Nephron (organoid): Measurements from ENCODE around the gene NFAT5.
"Not testable (repeated sequence)": the region's sequence is repeated elsewhere in the genome, so short reads cannot be mapped to it uniquely, and the experiment has no call there.

Experiments used
- H3K27ac Mint-ChIP-seq, 3 experiments: 2 replicates each; pipeline ENCODE4 v1.8.0; 2020; ENCODE audit warnings: mixed read lengths in 3 of 3, mild to moderate bottlenecking in 2 of 3, moderate library complexity in 1 of 3
- H3K27me3 Mint-ChIP-seq: 2 replicates; pipeline ENCODE4 v1.8.0; 2021; ENCODE audit warnings: low read depth, mild to moderate bottlenecking, moderate library complexity, mixed read lengths
- H3K36me3 Mint-ChIP-seq: 2 replicates; pipeline ENCODE4 v1.8.0; 2020; ENCODE audit warnings: low read depth, mixed read lengths
- H3K4me1 Mint-ChIP-seq: 2 replicates; pipeline ENCODE4 v1.8.0; 2020; ENCODE audit warnings: mixed read lengths
- H3K4me3 Mint-ChIP-seq, 3 experiments: 2 replicates each; pipeline ENCODE4 v1.8.0; 2020; ENCODE audit warnings: mild to moderate bottlenecking in 3 of 3, mixed read lengths in 3 of 3, moderate library complexity in 2 of 3
- H3K9me3 Mint-ChIP-seq: 2 replicates; pipeline ENCODE4 v1.8.0; 2020; ENCODE audit warnings: mixed read lengths
- TF ChIP-seq, protein P1 (sequence below), 3 experiments: fragments of 200-600 bp; sonication (generic); IDR thresholded peaks; one replicate each; pipeline ENCODE4 v1.5.0; 2021; ENCODE audit warnings: antibody characterized with exemption in 3 of 3; ENCODE audit not compliant: unreplicated experiment in 3 of 3

NFAT5 gene, protein sequence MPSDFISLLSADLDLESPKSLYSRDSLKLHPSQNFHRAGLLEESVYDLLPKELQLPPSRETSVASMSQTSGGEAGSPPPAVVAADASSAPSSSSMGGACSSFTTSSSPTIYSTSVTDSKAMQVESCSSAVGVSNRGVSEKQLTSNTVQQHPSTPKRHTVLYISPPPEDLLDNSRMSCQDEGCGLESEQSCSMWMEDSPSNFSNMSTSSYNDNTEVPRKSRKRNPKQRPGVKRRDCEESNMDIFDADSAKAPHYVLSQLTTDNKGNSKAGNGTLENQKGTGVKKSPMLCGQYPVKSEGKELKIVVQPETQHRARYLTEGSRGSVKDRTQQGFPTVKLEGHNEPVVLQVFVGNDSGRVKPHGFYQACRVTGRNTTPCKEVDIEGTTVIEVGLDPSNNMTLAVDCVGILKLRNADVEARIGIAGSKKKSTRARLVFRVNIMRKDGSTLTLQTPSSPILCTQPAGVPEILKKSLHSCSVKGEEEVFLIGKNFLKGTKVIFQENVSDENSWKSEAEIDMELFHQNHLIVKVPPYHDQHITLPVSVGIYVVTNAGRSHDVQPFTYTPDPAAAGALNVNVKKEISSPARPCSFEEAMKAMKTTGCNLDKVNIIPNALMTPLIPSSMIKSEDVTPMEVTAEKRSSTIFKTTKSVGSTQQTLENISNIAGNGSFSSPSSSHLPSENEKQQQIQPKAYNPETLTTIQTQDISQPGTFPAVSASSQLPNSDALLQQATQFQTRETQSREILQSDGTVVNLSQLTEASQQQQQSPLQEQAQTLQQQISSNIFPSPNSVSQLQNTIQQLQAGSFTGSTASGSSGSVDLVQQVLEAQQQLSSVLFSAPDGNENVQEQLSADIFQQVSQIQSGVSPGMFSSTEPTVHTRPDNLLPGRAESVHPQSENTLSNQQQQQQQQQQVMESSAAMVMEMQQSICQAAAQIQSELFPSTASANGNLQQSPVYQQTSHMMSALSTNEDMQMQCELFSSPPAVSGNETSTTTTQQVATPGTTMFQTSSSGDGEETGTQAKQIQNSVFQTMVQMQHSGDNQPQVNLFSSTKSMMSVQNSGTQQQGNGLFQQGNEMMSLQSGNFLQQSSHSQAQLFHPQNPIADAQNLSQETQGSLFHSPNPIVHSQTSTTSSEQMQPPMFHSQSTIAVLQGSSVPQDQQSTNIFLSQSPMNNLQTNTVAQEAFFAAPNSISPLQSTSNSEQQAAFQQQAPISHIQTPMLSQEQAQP (N-terminal part only)

DNA sequence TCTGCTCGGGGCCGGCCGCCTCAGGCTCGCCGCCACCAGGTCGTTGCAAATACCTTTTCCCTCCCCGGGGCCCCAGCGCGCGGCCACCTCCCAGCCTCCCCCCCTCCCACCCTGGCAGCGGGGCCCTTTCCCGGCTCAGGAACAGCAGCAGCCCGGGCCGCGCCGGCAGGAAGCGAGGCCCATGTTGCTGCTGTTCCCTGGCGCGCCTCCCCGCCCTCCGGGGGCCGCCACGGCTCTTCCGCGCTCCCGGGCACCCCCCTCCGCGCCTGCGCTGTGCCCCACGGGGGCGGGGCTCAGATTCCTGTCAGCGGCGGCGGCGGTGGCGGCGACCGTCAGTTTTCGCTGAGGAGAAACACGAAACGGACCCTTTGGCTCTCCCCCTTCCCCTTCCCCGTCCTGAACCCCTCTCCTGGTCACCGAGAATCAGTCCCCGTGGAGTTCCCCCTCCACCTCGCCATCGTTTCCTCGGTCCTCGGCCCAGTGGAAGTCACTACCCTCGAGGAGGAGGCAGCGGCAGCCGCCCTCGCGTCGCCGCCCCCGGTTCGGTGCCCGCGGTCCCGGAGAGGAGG, at the start of gene NFAT5:
Gene NFAT5, plus strand, starts transcription at position 296 of the 569 bp plus-strand sequence. CDS start 336 bp downstream, outside the sequence.
- TF ChIP-seq, protein P1, sequence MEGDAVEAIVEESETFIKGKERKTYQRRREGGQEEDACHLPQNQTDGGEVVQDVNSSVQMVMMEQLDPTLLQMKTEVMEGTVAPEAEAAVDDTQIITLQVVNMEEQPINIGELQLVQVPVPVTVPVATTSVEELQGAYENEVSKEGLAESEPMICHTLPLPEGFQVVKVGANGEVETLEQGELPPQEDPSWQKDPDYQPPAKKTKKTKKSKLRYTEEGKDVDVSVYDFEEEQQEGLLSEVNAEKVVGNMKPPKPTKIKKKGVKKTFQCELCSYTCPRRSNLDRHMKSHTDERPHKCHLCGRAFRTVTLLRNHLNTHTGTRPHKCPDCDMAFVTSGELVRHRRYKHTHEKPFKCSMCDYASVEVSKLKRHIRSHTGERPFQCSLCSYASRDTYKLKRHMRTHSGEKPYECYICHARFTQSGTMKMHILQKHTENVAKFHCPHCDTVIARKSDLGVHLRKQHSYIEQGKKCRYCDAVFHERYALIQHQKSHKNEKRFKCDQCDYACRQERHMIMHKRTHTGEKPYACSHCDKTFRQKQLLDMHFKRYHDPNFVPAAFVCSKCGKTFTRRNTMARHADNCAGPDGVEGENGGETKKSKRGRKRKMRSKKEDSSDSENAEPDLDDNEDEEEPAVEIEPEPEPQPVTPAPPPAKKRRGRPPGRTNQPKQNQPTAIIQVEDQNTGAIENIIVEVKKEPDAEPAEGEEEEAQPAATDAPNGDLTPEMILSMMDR (IDR thresholded peaks at IDR 0.05; ENCODE audit: unreplicated experiment in 3 of 3) = peak in 1 of 3 experiments; percentile 17
- no peaks in the 10 kb centered on the region for H3K9me3 Mint-ChIP-seq
- H3K4me1 Mint-ChIP-seq = peaks cover 33% of the 10 kb centered on the region

DNA sequence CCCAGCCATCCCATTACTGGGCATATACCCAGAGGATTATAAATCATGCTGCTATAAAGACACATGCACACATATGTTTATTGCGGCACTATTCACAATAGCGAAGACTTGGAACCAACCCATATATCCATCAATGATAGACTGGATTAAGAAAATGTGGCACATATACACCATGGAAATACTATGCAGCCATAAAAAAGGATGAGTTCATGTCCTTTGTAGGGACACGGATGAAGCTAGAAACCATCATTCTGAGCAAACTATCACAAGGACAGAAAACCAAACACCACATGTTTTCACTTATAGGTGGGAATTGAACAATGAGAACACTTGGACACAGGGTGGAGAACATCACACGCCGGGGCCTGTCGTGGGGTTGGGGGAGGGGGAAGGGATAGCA, 47.9 kb upstream of the NFAT5 start:
- not testable (repeated sequence) for H3K4me1 Mint-ChIP-seq, H3K36me3 Mint-ChIP-seq

More for the DNA sequence above, at the start of gene NFAT5:
- Mint-ChIP-seq H3K27ac (peak within 1 kb of the TSS; percentile 98 to 100 (median 100)), H3K4me3 (peak within 1 kb of the TSS; percentile 99), H3K36me3 (peaks cover 11% of the 10 kb centered on the region), H3K27me3 (no peaks in the 10 kb centered on the region)

DNA sequence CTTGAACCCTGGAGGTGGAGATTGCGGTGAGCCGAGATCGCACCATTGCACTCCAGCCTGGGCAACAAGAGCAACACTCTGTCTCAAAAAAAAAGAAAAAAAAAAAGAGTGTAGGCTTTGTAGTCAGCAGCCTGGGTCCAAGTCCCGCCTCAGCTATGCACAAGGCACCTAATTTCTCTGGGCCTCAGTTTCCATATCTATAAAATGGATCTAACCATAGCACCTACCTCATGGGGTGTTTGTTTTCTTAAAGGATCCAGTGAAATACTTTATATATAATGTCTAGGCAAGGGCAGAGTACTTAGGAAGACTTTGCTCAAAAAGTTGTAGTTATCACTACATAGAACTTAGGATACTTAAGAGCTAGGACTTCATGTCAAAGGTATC, 45.4 kb upstream of the NFAT5 start:
- H3K27me3 Mint-ChIP-seq = no peaks in the 10 kb centered on the region
- no peak overlapping the region for H3K27ac Mint-ChIP-seq
- no peak overlapping the region for H3K4me3 Mint-ChIP-seq
- peaks cover 6% of the 10 kb centered on the region for H3K4me1 Mint-ChIP-seq
- H3K9me3 Mint-ChIP-seq = peaks cover 10% of the 10 kb centered on the region
- H3K36me3 Mint-ChIP-seq = no peaks in the 10 kb centered on the region
- TF ChIP-seq, protein P1 (IDR thresholded peaks at IDR 0.05; ENCODE audit: unreplicated experiment in 3 of 3) = no peak

More for the DNA sequence above, 47.9 kb upstream of the NFAT5 start:
- H3K27ac Mint-ChIP-seq, H3K4me3 Mint-ChIP-seq, H3K27me3 Mint-ChIP-seq: not testable (repeated sequence)
- peaks cover 13% of the 10 kb centered on the region for H3K9me3 Mint-ChIP-seq

DNA sequence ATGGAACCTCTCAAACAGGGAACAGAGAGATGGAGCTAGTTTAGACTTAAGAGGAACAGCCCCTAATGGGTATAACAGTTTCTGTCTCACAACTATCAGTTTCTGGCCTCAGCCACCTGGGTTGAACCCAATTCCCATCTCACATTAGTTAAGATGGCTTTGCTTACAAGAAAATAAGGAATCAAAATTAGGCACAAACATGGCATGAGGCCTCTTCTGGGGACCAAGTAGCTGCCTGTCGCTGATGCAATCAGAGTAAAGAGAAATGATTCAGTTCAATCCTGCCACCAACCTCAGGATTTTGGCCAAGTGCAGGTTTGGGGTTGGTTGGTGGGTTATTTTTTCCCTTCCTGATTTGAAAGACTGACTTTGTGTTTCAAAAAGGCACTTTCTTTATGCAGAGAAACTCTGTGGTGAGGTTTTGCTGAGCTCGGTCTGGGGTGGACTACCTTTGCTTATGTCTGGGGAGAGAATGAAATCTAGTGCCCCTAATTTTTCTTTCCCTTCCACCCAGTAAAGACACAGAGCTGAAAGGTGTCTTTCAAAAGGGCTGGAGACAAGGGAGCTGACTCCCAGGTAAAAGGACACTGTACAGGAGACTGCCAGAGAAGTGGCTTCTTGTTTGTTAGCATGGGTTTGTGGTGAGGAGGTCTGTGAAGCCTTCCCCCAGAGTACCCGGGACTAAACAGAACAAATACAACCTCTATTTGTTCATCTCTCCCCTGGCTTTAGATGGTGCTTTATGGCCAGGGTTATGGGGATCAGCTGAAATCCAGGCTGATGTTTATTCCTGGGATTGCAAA, 44.8 kb upstream of the NFAT5 start:
- TF ChIP-seq, protein P1 (IDR thresholded peaks at IDR 0.05; ENCODE audit: unreplicated experiment in 3 of 3) = no peak
- H3K27me3 Mint-ChIP-seq = no peaks in the 10 kb centered on the region

DNA sequence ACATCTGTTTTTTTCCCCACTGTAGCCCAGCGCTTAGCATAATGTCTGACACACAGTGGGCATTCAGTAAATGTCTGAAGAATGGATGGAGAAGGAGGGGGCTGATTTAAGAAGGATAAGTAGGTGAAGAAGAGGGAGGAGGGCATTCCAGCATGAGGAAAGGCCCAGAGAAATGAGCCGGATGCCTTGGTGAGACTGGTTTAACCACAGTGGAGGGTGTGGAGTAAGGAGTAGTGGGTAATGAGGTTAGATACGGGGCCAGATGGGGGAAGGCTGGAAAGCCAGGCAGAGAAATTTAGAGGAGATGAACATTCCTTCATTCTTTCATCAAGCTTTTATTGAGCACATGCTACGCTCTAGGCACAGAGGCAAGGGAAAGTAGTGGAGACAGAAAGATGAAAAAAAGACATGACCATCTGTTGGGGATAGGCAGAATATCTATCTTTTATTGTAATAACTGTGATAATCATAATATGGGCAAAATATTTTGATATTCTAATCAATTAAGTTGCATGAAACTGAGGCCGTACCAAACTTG, 43.7 kb upstream of the NFAT5 start:
- Mint-ChIP-seq H3K36me3 (no peaks in the 10 kb centered on the region), H3K9me3 (peaks cover 4% of the 10 kb centered on the region), H3K27me3 (no peaks in the 10 kb centered on the region), H3K4me1 (peaks cover 11% of the 10 kb centered on the region), H3K4me3 (no peak overlapping the region), H3K27ac (no peak overlapping the region)
- TF ChIP-seq, protein P1 (IDR thresholded peaks at IDR 0.05; ENCODE audit: unreplicated experiment in 3 of 3) = no peak

More for the DNA sequence above, 44.8 kb upstream of the NFAT5 start:
- H3K27ac Mint-ChIP-seq = peak overlapping the region in 1 of 3 experiments; percentile 21
- H3K36me3 Mint-ChIP-seq = no peaks in the 10 kb centered on the region
- no peak overlapping the region for H3K4me3 Mint-ChIP-seq
- H3K4me1 Mint-ChIP-seq = peaks cover 6% of the 10 kb centered on the region
- peaks cover 10% of the 10 kb centered on the region for H3K9me3 Mint-ChIP-seq
